ENCODE data around the gene SERPINA3.
"Not testable (repeated sequence)": the region's sequence is repeated elsewhere in the genome, so short reads cannot be mapped to it uniquely, and the experiment has no call there.

SERPINA3 gene

GRCh38 chr14:94631536-94632304, 19.5 kb downstream of the SERPINA3 start:
- no peak overlapping the region for H3K4me3 ChIP-seq (ENCODE audit: low read length)
- no peak for DNase-seq (ENCODE audit: low read depth)
- no peak for TF ChIP-seq CTCF (conservative IDR thresholded peaks at IDR 0.05; ENCODE audit: low read length)

GRCh38 chr14:94632305-94632590, 20.1 kb downstream of the SERPINA3 start:
- TF ChIP-seq CTCF (conservative IDR thresholded peaks at IDR 0.05; ENCODE audit: low read length), result no peak
- no peak for DNase-seq (ENCODE audit: low read depth)
- H3K4me3 ChIP-seq (ENCODE audit: low read length), result no peak overlapping the region

GRCh38 chr14:94633121-94633520, 20.9 kb downstream of the SERPINA3 start:
- TF ChIP-seq CTCF (conservative IDR thresholded peaks at IDR 0.05; ENCODE audit: low read length), result no peak
- DNase-seq (ENCODE audit: low read depth), result no peak
- no peak overlapping the region for H3K4me3 ChIP-seq (ENCODE audit: low read length)

- H3K4me3 ChIP-seq (ENCODE audit: low read length), result no peak overlapping the region
- no peak for DNase-seq (ENCODE audit: low read depth)
- no peak for TF ChIP-seq CTCF (conservative IDR thresholded peaks at IDR 0.05; ENCODE audit: low read length)
These were observed 23.0 kb downstream of the SERPINA3 start for GRCh38 chr14:94635154-94635553.

- TF ChIP-seq CTCF (conservative IDR thresholded peaks at IDR 0.05; ENCODE audit: low read length), result peak; percentile 17; the same call in 1 of the 2 replicates
- DNase-seq (ENCODE audit: low read depth), result peak; percentile 5
- no peak overlapping the region for H3K4me3 ChIP-seq (ENCODE audit: low read length)
These were observed 24.7 kb downstream of the SERPINA3 start for GRCh38 chr14:94636744-94637412.

GRCh38 chr14:94637814-94638213, 25.6 kb downstream of the SERPINA3 start:
- not testable (repeated sequence) for H3K4me3 ChIP-seq (ENCODE audit: low read length); DNase-seq (ENCODE audit: low read depth)

- no peak for TF ChIP-seq CTCF (conservative IDR thresholded peaks at IDR 0.05; ENCODE audit: low read length)
- DNase-seq (ENCODE audit: low read depth), result no peak
- H3K4me3 ChIP-seq (ENCODE audit: low read length), result no peak overlapping the region
These were observed 26.1 kb downstream of the SERPINA3 start for GRCh38 chr14:94638339-94638738.

All from AG10803 (cell line).